Activated CD8-positive, alpha-beta memory T cell treated with anti-CD3 and anti-CD28 coated beads, Interleukin-2, amount 50 U/mL, for 1 hour (primary cell): Measurements from ENCODE around the gene BICD1.

Source experiments
- DNase-seq: peaks from one replicate; pipeline ENCODE4 v3.0.0-alpha.2; 2020; ENCODE audit errors: extremely low read depth

BICD1 gene

DNA sequence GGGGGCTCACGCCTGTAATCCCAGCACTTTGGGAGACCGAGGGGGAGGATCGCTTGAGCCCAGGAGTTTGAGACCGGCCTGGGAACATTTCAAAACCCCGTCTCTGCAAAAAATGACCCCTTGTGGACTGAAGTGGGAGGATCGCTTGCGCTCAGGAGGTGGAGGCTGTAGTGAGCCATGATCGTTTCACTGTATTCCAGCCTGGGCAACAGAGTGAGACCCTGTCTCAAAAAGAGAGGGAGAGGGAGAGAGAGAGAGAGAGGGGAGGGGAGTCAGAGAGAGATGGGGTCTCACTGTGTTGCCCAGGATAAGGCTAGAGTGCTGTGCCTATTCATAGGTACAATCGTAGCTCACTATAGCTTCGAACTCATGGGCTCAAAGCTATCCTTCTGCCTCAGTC is 295.5 kb downstream of the BICD1 start:
- DNase-seq, result no peak

GRCh38 chr12:32402946-32403345 is 296.3 kb downstream of the BICD1 start:
- DNase-seq, result no peak

DNA sequence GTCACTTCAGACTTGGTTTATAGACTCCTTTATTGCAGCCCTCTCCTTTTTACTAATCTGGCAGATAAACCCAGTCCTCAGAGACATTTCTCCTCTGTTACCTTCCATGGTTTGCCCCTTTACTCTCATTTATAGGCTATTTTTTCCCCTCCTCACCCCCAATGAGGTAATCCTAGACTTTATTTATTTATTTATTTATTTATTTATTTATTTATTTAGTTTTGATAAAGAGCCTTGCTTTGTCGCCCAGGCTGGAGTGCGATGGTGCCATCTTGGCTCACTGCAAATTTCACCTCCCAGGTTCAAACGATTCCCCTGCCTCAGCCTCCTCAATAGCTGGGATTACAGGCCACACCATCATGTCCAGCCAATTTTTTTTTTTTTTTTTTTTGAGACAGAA is 301.1 kb downstream of the BICD1 start:
- DNase-seq, result no peak

DNA sequence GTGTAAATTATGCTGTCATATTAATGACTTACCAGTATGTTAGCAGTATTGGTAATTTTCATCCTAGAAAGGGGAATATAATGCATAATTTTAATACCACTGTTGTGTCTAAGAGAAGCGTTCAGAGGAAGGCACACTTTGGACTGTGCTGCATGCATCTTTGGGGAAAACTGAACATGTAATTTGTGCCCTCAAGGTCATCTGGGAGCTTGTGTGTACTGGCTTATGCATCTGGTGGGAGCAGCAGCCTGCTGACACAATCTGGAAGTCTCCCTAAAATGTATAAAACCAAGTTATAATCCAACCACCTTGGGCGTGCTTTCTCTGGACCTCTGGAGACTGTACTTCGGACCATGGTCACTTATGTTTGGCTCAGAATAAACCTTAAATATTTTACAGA is 306.8 kb downstream of the BICD1 start:
- no peak for DNase-seq

DNA sequence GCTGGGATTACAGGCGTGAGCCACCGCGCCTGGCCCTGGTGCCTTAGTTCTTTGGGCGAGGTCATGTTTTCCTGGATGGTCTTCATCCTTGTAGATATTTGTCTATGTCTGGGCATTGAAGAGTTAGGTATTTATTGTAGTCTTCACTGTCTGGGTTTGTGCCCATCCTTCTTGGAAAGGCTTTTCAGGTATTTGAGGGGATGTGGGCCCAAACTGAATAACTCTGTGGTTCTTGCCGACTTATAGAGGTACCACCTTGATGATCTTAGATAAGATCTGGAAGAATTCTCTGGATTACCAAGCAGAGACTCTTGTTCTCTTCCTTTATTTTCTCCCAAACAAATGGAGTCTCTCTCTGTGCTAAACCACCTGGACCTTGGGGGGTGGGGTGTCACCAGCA is 311.6 kb downstream of the BICD1 start:
- no peak for DNase-seq

- DNase-seq, result no peak
Observed at GRCh38 chr12:32418903-32419519, 312.4 kb downstream of the BICD1 start.

GRCh38 chr12:32419520-32419960 is 312.9 kb downstream of the BICD1 start:
- no peak for DNase-seq

DNA sequence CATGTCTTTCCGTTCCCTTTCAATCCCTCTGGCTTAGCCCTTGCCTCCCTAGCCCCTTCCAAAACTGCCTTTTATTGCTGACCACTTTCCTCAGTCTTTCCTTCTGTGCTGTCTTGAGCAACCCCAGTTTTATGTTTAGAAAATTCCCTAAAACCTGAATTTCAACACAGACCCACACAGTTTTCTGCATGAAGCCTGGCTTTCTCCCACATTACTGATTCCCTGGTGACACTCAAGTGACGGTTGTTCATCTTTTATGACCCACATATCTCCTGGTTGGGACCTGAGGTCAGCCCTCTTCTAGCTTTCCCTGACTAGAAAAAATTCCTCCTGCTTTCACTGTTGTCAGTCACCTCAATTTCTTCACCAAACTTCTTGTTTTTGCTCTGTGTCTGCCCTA is 313.7 kb downstream of the BICD1 start:
- no peak for DNase-seq

DNA sequence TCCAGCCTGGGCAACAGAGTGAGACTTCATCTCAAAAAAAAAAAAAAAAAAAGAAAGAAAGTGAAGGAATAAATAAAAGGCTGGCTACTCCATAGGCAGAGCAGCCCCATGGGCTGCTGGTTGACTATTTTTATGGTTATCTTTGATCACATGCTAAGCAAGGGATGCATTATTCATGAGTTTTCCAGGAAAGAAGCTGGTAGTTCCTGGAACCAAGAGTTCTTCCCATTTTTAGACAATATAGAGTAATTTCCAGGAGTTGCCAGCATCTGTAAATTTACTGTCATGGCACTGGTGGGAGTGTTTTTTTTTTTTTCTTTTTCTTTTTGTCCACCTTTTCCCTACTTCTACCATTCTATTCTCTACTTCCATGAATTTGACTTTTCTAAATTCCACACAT is 316.9 kb downstream of the BICD1 start:
- no peak for DNase-seq

- no peak for DNase-seq
Observed at GRCh38 chr12:32431025-32431424, 324.4 kb downstream of the BICD1 start.
